HUES48 (cell line): ENCODE measurements around the gene QSOX1.

Source experiments
- H3K27ac ChIP-seq: one replicate; pipeline ENCODE4 v1.7.0; 2013; ENCODE audit warnings: low read depth, low read length, inconsistent platforms
- H3K27me3 ChIP-seq: 2 replicates; pipeline ENCODE4 v1.6.1; 2013; ENCODE audit warnings: mild to moderate bottlenecking, low read length; ENCODE audit not compliant: control insufficient read depth, insufficient read depth
- H3K36me3 ChIP-seq: 2 replicates; pipeline ENCODE4 v1.6.1; 2013; ENCODE audit warnings: low read length; ENCODE audit not compliant: control insufficient read depth, insufficient read depth
- H3K4me1 ChIP-seq: 2 replicates; pipeline ENCODE4 v1.6.1; 2013; ENCODE audit warnings: mild to moderate bottlenecking, low read length; ENCODE audit not compliant: control insufficient read depth, insufficient read depth
- H3K4me3 ChIP-seq: 2 replicates; pipeline ENCODE4 v1.5.1; 2013; ENCODE audit warnings: mild to moderate bottlenecking, low read depth, low read length
- H3K9ac ChIP-seq: 2 replicates; pipeline ENCODE4 v1.6.1; 2013; ENCODE audit warnings: mild to moderate bottlenecking, low read depth, low read length, moderate library complexity
- H3K9me3 ChIP-seq: 2 replicates; pipeline ENCODE4 v1.6.1; 2013; ENCODE audit warnings: low read length; ENCODE audit not compliant: control insufficient read depth, insufficient read depth

Gene QSOX1

DNA sequence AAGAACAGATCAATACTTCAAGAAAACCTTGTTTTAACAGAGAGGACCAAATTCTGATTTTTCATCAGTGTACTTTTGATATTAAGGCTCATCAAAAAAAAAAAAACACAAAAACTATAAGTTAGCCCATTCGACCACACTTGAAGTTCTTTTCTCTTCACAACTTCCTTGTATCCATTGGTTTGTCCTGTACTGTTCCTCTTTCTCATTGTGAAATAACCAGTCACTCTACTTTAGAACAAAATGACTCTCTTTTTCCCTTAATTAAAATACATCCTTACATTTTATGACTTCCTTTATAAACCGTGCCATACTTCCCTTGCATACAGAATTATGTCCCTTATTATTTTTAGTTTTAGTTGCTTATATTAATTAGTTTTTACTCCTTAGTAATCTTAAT, 8.4 kb downstream of the QSOX1 start:
- no peaks in the 10 kb centered on the region for H3K27me3 ChIP-seq
- H3K27ac ChIP-seq = no peak overlapping the region
- H3K9me3 ChIP-seq = no peaks in the 10 kb centered on the region
- H3K9ac ChIP-seq = no peak overlapping the region
- H3K36me3 ChIP-seq = no peaks in the 10 kb centered on the region
- H3K4me1 ChIP-seq = peaks cover 35% of the 10 kb centered on the region
- H3K4me3 ChIP-seq = no peak overlapping the region

DNA sequence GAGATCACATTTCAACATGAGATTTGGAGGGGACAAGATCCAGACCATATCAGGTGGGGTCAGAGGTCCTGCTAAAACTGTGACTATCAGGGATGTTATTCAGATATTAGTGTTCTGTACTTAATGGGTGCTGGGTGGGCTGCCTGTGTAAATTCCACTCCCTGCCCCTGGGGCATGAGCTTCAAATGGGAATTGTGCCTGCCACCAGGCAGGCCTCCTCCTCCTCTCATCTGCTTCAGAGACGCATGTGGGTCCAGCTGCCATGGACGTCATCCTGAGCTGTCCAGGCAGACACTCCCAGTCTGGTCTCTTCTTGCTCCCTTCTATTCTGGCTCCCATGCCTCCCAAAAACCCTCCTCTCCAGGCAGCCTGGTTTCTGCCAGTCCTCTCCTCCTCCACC, 10.4 kb downstream of the QSOX1 start:
- Histone ChIP-seq H3K9me3 (no peaks in the 10 kb centered on the region), H3K4me3 (no peak overlapping the region), H3K9ac (no peak overlapping the region), H3K27ac (no peak overlapping the region), H3K36me3 (no peaks in the 10 kb centered on the region), H3K4me1 (peaks cover 28% of the 10 kb centered on the region), H3K27me3 (no peaks in the 10 kb centered on the region)

DNA sequence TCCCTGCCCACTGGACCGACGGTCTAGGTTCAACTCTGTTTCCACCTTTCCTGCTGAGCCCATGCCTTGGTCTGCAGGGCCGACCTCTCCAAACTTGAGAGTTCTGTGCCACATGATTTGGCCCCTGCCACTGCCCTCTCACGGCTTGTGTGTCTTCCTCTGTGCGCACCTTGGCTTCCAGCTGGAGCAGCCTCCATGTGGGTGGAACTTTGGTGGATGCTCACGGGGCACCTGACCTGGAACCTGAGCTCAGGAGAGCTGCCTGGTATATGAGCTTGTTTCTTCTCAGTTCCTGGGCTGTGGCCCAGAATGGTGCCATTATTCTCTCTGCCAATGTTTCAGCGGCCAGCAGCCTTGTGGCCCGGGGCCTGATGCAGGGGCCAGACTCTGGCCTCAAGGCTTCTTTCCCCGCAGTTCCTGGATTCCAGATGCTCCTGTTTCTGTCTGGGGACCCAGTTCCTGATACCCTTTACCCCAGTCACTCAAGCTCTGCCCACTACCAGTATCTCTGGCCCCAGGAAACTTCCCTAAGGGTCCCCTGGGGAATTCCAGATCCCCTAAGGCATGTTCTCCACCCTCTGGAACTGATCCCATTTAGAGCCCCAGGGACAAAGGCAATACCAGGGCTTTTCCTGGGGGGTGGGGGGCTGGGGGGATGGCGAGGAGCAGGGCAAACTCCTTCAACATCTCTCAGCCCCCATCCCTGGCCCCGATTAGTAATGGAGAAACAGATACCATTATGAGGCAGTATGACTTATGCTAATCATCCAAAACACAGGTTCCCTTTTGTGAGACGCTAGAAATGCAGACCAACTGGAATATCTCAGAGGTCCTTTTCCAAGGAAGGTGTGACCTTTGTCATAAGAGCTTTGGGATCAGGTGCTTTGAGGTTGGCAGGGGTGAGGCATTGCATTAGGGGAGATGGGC, 11.1 kb downstream of the QSOX1 start:
- Histone ChIP-seq H3K27ac (no peak overlapping the region), H3K9ac (no peak overlapping the region), H3K4me3 (no peak overlapping the region), H3K9me3 (no peaks in the 10 kb centered on the region), H3K27me3 (no peaks in the 10 kb centered on the region), H3K4me1 (peaks cover 21% of the 10 kb centered on the region), H3K36me3 (no peaks in the 10 kb centered on the region)

DNA sequence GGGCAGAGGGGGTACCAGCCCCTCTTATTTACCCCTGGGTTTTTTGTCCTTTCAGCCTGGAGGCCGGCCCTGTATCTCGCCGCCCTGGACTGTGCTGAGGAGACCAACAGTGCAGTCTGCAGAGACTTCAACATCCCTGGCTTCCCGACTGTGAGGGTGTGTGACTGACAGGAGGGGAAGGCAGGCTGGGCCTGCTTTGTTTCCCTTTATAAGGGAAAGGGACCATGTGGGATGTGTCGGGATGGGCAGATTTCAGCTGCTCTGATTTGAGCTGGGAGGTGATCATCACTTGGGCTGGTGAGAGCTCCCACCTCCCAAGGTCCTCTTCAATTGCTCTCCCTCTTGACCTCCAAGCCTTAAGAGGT, 11.7 kb downstream of the QSOX1 start:
- no peaks in the 10 kb centered on the region for H3K36me3 ChIP-seq
- H3K27ac ChIP-seq = no peak overlapping the region
- no peak overlapping the region for H3K9ac ChIP-seq

DNA sequence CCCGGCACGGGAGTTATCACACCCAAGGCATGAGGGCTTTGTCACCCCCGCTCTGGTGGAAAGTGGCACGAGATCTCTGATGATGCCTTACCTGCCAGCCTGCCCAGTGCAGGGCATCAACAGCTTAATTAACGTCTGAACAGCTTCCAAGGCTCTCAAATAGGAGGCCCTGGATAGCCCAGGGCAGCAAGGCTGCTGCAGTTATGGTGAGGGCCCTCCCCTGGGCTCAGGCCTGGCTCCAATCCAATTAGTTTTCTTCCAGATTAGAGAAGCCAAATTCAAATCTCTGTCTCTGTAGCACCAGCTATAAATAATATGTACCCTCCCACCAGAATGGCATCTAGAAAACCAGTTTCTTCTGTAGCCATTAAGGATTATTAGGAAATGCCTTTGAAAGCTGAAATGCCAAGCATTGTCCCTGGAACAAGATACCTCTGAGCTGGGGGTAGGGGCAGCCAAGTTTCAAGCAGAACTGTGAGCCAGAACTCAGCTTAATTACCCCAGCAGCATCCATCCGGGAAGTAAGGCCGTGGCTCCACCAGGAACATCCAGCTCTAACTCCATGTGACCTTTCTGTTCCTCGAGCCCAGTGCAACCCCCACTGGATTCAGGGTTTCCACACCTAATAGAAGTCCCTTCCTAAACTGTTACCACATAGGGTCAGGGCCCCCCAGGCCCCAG, 12.5 kb downstream of the QSOX1 start:
- Histone ChIP-seq H3K27ac (peak overlapping the region; percentile 34), H3K9ac (no peak overlapping the region), H3K36me3 (no peaks in the 10 kb centered on the region), H3K4me1 (peaks cover 20% of the 10 kb centered on the region), H3K9me3 (no peaks in the 10 kb centered on the region), H3K27me3 (no peaks in the 10 kb centered on the region), H3K4me3 (no peak overlapping the region)

More for the DNA sequence above, 11.7 kb downstream of the QSOX1 start:
- Histone ChIP-seq H3K4me1 (peaks cover 20% of the 10 kb centered on the region), H3K27me3 (no peaks in the 10 kb centered on the region), H3K4me3 (no peak overlapping the region), H3K9me3 (no peaks in the 10 kb centered on the region)

DNA sequence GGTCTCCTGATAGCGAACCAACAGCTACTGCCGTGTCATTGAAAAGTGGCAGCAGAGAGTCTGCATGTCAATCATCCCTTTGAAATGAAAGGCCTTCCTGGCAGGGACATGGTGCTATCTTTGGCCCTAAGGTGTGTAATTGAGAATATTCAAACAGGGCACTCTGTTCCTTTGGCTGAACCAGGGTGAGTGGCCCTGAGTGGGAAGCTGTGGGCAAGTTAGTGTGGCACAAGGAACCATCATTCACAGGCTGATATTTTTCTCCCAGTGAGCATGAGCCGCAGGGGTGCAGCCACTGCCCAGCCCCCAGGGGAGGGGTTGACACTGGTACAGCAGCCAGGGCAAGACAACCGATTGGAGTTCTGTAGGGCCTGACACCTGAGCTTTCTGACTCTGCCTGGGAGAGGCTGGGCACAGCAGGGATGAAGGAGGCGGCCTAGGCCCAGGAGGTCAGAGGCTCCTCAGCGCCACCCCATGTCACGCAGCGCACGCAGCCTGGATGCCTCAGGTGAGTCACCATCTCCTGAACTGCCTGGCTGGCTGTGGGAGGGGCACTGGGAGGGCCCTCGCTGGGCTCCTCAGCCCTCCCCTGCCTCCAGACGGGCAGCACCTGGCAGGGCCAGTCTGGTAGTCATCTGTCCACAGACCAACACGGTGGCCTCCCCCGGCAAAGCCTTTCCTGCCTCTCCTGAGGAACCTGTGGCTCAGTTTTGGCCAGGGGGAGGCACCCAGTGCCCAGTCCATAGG, 13.2 kb downstream of the QSOX1 start:
- Histone ChIP-seq H3K4me1 (peaks cover 20% of the 10 kb centered on the region), H3K4me3 (no peak overlapping the region), H3K9me3 (no peaks in the 10 kb centered on the region), H3K36me3 (no peaks in the 10 kb centered on the region), H3K27me3 (no peaks in the 10 kb centered on the region), H3K27ac (peak overlapping the region; percentile 70), H3K9ac (no peak overlapping the region)

DNA sequence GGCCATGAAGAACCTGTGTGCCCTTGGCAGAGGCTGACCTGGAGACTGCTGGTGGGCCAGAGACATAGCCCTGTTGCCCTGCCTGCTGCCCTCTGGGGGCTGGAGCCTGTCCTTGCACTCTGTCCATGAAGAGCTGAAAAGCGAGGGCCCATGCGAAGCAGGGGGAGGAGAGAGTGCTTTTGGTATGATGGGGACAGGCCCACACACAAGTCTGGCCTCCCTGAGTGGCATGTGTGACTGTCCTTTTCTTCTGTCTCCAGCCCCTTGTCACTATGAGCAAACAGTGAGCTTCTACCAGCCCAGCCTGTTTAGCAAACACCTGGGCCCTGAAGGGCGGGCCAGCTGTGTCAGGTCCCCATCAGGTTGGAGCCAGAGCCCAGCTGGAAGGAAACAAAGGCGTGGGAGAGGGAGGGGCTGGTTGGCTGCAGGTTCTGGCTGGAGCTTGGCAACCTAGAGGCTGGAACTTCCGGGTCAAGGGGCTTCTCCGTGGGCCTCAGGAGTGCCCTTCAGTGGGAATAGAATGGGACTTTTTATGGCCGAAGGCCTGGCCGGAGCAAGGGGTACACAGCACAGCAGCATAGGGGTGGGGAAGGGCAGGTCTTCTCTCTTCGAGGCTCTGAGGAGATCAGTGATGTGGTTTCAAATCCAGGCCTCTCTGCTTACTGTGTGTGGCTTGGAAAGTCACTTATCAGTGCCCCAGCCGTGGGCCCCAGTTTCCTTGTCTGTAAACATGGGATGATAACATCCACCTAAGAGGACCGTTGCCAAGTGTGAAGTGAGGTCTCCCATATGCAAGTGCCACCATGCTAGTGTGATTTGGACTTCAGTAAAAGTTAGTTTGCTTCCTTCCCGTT, 14.3 kb downstream of the QSOX1 start:
- H3K27me3 ChIP-seq = no peaks in the 10 kb centered on the region
- no peak overlapping the region for H3K27ac ChIP-seq
- H3K4me3 ChIP-seq = no peak overlapping the region
- no peak overlapping the region for H3K9ac ChIP-seq
- H3K4me1 ChIP-seq = peaks cover 20% of the 10 kb centered on the region
- no peaks in the 10 kb centered on the region for H3K36me3 ChIP-seq
- H3K9me3 ChIP-seq = no peaks in the 10 kb centered on the region

DNA sequence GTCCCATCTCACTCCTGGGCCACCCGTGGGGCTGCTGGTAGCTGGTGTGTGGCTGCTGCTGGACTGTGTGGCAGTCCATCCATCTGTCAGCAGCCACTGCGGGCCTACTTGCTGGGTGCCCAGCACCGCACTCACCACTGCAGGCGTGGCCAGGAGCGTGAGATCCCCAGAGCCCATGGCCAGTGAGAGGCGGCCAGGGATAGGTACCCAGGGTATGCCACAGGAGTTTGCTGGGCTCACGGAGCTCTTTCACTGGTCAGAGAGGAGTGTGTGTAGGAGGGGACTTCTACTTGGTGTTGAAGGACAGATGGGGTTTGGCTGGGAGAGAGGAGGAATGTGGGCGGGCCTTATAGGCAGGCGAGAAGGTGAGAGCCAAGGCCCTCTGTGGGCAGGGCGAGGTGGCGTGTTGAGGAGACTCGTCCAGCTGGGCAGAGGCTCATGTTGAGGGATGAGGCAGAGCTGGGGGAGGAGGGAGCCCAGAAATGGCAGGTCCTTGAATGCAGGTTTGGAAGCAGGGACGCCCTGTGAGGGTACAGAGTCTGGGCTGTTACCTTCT, 15.0 kb downstream of the QSOX1 start:
- Histone ChIP-seq H3K4me3 (no peak overlapping the region), H3K27me3 (no peaks in the 10 kb centered on the region), H3K36me3 (no peaks in the 10 kb centered on the region), H3K27ac (no peak overlapping the region), H3K4me1 (peaks cover 20% of the 10 kb centered on the region), H3K9me3 (no peaks in the 10 kb centered on the region), H3K9ac (no peak overlapping the region)

DNA sequence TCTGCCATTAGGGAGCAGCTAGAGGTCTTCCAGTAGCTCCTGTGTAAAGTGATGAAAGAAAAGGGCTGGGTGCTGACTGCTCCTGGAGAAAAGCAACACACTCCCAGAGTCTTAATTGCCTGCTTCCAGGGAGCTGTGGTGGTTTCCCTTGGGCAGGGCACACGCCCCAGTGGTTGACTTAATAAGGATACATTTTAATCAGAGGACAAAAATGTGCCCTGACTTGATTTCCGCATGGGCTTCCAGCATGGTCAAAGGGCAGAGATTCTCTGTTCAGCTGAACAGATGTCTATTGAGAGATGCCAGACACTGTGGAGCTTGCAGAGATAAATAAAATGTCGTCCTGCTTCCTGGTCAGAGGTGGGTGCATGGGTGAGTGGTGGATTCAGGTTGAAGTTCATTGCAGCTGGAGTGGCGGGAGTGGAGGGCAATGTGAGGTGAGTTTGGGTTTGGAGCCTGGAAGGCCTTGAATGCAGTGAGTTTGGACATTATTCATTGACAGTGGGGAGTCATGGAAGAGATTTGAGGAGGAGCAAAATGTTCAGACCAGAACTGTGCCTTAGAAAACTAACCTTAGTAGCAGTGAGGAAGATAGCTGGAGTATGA, 16.0 kb downstream of the QSOX1 start:
- H3K9me3 ChIP-seq = no peaks in the 10 kb centered on the region
- no peak overlapping the region for H3K27ac ChIP-seq
- no peaks in the 10 kb centered on the region for H3K27me3 ChIP-seq
- H3K9ac ChIP-seq = no peak overlapping the region
- no peak overlapping the region for H3K4me3 ChIP-seq
- peaks cover 20% of the 10 kb centered on the region for H3K4me1 ChIP-seq
- no peaks in the 10 kb centered on the region for H3K36me3 ChIP-seq

DNA sequence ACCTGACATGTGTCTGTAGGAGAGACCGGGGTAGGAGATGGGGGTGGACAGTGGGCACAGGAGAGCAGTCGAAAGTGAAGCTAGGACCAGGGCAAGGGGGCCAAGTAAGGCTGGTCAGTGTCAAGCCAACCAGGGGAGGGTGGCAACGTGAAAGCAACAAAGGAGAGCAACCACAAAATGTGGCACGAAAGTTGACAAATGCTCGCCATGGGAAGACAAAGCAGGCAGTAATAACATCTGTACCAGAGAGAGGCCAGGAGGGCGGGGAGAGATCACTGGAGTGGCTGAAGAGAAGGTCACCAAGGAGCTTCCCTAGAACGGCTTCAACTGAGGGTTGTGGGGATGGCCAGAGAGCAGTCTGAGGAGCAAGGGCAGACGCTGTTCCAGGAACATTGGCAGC, 17.0 kb downstream of the QSOX1 start:
- H3K4me3 ChIP-seq = no peak overlapping the region

More for the DNA sequence above, 17.0 kb downstream of the QSOX1 start:
- Histone ChIP-seq H3K4me1 (peaks cover 19% of the 10 kb centered on the region), H3K36me3 (no peaks in the 10 kb centered on the region), H3K9me3 (no peaks in the 10 kb centered on the region), H3K9ac (no peak overlapping the region), H3K27ac (no peak overlapping the region), H3K27me3 (no peaks in the 10 kb centered on the region)
